ENCODE data around the gene STC2.

DNA sequence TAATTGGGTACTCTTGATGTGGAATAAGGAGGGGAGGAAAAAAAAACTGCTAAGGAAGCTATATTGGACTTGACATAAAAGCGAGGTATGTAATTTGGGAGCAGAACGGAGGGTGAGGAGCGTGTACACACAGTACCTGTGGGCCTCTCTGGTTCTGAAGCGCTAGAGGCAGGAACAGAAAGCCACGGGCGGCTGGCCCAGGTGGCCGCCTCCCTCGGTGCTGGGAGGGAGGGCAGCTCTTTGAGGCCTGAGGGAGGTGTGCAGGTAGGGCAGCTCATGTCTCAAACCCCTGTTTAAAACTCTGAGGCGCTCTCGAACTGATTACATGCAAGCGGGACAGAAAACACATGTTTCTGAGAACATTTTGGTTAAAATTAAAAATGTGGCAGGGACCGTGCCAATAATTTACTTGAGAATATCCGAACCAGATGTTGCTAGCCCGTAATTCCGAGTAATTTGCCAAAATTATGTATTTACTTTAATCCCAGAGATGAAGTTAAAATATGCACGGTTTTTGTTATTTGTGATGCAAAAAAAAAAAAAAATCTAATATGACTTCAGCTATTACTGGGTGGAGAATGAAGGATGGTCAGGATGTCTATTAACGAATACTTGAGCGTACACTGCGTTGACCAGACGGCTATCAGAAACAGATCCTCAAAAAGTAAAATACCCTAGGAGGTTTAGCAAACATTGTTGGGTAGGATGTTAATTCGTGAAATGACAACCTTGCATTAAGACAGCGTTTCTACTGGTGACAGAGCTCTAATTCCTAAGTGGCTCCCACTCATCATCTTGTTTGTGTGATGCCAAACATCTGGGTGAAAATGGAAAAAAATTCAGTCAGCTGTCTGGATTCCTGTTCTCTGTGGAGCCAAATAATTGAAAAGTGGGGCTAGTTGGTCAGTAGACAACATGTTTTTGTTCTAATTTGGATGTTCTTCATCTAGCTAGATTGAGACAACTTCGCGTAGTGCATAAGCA is 24.4 kb upstream of the STC2 start:
- TF ChIP-seq, protein P1, sequence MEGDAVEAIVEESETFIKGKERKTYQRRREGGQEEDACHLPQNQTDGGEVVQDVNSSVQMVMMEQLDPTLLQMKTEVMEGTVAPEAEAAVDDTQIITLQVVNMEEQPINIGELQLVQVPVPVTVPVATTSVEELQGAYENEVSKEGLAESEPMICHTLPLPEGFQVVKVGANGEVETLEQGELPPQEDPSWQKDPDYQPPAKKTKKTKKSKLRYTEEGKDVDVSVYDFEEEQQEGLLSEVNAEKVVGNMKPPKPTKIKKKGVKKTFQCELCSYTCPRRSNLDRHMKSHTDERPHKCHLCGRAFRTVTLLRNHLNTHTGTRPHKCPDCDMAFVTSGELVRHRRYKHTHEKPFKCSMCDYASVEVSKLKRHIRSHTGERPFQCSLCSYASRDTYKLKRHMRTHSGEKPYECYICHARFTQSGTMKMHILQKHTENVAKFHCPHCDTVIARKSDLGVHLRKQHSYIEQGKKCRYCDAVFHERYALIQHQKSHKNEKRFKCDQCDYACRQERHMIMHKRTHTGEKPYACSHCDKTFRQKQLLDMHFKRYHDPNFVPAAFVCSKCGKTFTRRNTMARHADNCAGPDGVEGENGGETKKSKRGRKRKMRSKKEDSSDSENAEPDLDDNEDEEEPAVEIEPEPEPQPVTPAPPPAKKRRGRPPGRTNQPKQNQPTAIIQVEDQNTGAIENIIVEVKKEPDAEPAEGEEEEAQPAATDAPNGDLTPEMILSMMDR (IDR thresholded peaks at IDR 0.05), result no peak
- TF ChIP-seq POLR2A (IDR thresholded peaks at IDR 0.05), result no peak
